HEK293 (cell line): Measurements from ENCODE around the gene PHYKPL.
A peak's percentile ranks its signal among the peaks of the same experiment; 100 is the strongest.

Source experiments
- HOXC10 ChIP-seq: sonication (generic); formaldehyde crosslinking; IDR thresholded peaks from 2 replicates; pipeline ENCODE4 v1.8.1; 2023; ENCODE audit warnings: mild to moderate bottlenecking, missing genetic modification reagents
- SP2 ChIP-seq: fragments of 450-650 bp; formaldehyde crosslinking; IDR thresholded peaks from 2 replicates; pipeline ENCODE4 v1.5.1; 2016; ENCODE audit warnings: missing biosample characterization, missing genetic modification characterization
- ZNF274 ChIP-seq, 2 experiments: fragments of 200-500 bp in 1 of 2; fragments of 450-650 bp in 1 of 2; sonication (Bioruptor generic) in 1 of 2; formaldehyde crosslinking in 1 of 2; IDR thresholded peaks; 2 replicates each; pipeline versions ENCODE4 v1.5.1 to v1.6.1; 2014 to 2016; ENCODE audit warnings: borderline replicate concordance in 1 of 2, inconsistent platforms in 1 of 2, low read length in 1 of 2, missing biosample characterization in 1 of 2, missing genetic modification characterization in 1 of 2
- ZNF530 ChIP-seq: fragments of 450-650 bp; formaldehyde crosslinking; IDR thresholded peaks from 2 replicates; pipeline ENCODE4 v1.5.1; 2016; ENCODE audit warnings: low read depth, missing biosample characterization, missing genetic modification characterization
- ZNF626 ChIP-seq: fragments of 450-650 bp; sonication (Bioruptor Pico); formaldehyde crosslinking; IDR thresholded peaks from 2 replicates; pipeline ENCODE4 v1.5.1; 2018; ENCODE audit warnings: missing biosample characterization, missing genetic modification characterization, inconsistent platforms
- ZNF654 ChIP-seq: fragments of 450-650 bp; formaldehyde crosslinking; IDR thresholded peaks from 2 replicates; pipeline ENCODE4 v1.5.1; 2016; ENCODE audit warnings: low read depth, missing biosample characterization, missing genetic modification characterization
- TF ChIP-seq, protein P1 (sequence below): fragments of 450-650 bp; formaldehyde crosslinking; IDR thresholded peaks from 2 replicates; pipeline ENCODE4 v1.5.1; 2017; ENCODE audit warnings: missing biosample characterization, missing genetic modification characterization
- TF ChIP-seq, protein P2 (sequence below): fragments of 450-650 bp; formaldehyde crosslinking; IDR thresholded peaks from 2 replicates; pipeline ENCODE4 v1.5.1; 2016; ENCODE audit warnings: missing biosample characterization, missing genetic modification characterization
- TF ChIP-seq, protein P3 (sequence below): fragments of 450-650 bp; formaldehyde crosslinking; IDR thresholded peaks from 2 replicates; pipeline ENCODE4 v1.5.1; 2016; ENCODE audit warnings: missing biosample characterization, missing genetic modification characterization, low read depth
- TF ChIP-seq, protein P4 (sequence below): fragments of 450-650 bp; formaldehyde crosslinking; IDR thresholded peaks from 2 replicates; pipeline ENCODE4 v1.5.1; 2016; ENCODE audit warnings: missing biosample characterization, missing genetic modification characterization
- TF ChIP-seq, protein P5 (sequence below): fragments of 450-650 bp; formaldehyde crosslinking; IDR thresholded peaks from 2 replicates; pipeline ENCODE4 v1.5.1; 2016; ENCODE audit warnings: missing biosample characterization, missing genetic modification characterization
- TF ChIP-seq, protein P6 (sequence below): fragments of 450-650 bp; formaldehyde crosslinking; optimal IDR thresholded peaks from 2 replicates; pipeline ENCODE3; 2016; ENCODE audit warnings: missing biosample characterization, mild to moderate bottlenecking, missing genetic modification characterization
- TF ChIP-seq, protein P7 (sequence below): fragments of 450-650 bp; formaldehyde crosslinking; IDR thresholded peaks from 2 replicates; pipeline ENCODE4 v1.5.1; 2017; ENCODE audit warnings: missing biosample characterization, mild to moderate bottlenecking, missing genetic modification characterization, moderate library complexity

DNA sequence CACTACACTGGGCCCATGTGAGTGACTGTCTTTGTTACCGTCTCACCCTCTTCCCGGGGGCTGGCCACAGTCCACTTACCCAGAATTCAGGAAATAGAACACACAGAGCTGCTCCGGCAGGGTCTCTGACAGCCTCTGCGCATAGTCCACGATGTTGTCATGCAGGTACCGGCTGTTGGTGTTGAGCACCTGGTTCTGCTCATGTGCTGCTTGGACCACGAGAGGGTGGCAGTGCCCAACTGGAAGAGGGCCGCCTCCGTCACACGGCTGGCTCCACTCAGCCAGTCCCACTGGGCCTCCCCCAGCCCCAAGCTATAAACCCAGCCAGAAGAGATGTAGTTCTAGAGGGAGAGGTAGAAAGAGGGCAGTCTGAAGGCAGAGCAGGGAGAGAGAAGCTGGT lies 2.7 kb downstream of the PHYKPL start:
- TF ChIP-seq, protein P1, sequence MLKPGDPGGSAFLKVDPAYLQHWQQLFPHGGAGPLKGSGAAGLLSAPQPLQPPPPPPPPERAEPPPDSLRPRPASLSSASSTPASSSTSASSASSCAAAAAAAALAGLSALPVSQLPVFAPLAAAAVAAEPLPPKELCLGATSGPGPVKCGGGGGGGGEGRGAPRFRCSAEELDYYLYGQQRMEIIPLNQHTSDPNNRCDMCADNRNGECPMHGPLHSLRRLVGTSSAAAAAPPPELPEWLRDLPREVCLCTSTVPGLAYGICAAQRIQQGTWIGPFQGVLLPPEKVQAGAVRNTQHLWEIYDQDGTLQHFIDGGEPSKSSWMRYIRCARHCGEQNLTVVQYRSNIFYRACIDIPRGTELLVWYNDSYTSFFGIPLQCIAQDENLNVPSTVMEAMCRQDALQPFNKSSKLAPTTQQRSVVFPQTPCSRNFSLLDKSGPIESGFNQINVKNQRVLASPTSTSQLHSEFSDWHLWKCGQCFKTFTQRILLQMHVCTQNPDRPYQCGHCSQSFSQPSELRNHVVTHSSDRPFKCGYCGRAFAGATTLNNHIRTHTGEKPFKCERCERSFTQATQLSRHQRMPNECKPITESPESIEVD: no peak
- TF ChIP-seq, protein P2, sequence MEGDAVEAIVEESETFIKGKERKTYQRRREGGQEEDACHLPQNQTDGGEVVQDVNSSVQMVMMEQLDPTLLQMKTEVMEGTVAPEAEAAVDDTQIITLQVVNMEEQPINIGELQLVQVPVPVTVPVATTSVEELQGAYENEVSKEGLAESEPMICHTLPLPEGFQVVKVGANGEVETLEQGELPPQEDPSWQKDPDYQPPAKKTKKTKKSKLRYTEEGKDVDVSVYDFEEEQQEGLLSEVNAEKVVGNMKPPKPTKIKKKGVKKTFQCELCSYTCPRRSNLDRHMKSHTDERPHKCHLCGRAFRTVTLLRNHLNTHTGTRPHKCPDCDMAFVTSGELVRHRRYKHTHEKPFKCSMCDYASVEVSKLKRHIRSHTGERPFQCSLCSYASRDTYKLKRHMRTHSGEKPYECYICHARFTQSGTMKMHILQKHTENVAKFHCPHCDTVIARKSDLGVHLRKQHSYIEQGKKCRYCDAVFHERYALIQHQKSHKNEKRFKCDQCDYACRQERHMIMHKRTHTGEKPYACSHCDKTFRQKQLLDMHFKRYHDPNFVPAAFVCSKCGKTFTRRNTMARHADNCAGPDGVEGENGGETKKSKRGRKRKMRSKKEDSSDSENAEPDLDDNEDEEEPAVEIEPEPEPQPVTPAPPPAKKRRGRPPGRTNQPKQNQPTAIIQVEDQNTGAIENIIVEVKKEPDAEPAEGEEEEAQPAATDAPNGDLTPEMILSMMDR (tag by site-specific recombination): no peak
- no peak for TF ChIP-seq ZNF274 (IDR thresholded peaks at IDR 0.05; ENCODE audit: low read length)
- TF ChIP-seq ZNF274 (tag by site-specific recombination; IDR thresholded peaks at IDR 0.05; ENCODE audit: borderline replicate concordance): no peak
- TF ChIP-seq, protein P3, sequence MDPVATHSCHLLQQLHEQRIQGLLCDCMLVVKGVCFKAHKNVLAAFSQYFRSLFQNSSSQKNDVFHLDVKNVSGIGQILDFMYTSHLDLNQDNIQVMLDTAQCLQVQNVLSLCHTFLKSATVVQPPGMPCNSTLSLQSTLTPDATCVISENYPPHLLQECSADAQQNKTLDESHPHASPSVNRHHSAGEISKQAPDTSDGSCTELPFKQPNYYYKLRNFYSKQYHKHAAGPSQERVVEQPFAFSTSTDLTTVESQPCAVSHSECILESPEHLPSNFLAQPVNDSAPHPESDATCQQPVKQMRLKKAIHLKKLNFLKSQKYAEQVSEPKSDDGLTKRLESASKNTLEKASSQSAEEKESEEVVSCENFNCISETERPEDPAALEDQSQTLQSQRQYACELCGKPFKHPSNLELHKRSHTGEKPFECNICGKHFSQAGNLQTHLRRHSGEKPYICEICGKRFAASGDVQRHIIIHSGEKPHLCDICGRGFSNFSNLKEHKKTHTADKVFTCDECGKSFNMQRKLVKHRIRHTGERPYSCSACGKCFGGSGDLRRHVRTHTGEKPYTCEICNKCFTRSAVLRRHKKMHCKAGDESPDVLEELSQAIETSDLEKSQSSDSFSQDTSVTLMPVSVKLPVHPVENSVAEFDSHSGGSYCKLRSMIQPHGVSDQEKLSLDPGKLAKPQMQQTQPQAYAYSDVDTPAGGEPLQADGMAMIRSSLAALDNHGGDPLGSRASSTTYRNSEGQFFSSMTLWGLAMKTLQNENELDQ: no peak
- TF ChIP-seq, protein P4, sequence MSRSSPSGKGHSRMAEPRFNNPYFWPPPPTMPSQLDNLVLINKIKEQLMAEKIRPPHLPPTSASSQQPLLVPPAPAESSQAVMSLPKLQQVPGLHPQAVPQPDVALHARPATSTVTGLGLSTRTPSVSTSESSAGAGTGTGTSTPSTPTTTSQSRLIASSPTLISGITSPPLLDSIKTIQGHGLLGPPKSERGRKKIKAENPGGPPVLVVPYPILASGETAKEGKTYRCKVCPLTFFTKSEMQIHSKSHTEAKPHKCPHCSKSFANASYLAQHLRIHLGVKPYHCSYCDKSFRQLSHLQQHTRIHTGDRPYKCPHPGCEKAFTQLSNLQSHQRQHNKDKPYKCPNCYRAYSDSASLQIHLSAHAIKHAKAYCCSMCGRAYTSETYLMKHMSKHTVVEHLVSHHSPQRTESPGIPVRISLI: no peak
- TF ChIP-seq ZNF626 (tag by site-specific recombination): no peak
- no peak for TF ChIP-seq SP2 (tag by site-specific recombination)
- TF ChIP-seq ZNF530: no peak
- no peak for TF ChIP-seq ZNF654 (tag by site-specific recombination)
- TF ChIP-seq, protein P5, sequence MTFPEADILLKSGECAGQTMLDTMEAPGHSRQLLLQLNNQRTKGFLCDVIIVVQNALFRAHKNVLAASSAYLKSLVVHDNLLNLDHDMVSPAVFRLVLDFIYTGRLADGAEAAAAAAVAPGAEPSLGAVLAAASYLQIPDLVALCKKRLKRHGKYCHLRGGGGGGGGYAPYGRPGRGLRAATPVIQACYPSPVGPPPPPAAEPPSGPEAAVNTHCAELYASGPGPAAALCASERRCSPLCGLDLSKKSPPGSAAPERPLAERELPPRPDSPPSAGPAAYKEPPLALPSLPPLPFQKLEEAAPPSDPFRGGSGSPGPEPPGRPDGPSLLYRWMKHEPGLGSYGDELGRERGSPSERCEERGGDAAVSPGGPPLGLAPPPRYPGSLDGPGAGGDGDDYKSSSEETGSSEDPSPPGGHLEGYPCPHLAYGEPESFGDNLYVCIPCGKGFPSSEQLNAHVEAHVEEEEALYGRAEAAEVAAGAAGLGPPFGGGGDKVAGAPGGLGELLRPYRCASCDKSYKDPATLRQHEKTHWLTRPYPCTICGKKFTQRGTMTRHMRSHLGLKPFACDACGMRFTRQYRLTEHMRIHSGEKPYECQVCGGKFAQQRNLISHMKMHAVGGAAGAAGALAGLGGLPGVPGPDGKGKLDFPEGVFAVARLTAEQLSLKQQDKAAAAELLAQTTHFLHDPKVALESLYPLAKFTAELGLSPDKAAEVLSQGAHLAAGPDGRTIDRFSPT (tag by site-specific recombination): no peak
- TF ChIP-seq, protein P6, sequence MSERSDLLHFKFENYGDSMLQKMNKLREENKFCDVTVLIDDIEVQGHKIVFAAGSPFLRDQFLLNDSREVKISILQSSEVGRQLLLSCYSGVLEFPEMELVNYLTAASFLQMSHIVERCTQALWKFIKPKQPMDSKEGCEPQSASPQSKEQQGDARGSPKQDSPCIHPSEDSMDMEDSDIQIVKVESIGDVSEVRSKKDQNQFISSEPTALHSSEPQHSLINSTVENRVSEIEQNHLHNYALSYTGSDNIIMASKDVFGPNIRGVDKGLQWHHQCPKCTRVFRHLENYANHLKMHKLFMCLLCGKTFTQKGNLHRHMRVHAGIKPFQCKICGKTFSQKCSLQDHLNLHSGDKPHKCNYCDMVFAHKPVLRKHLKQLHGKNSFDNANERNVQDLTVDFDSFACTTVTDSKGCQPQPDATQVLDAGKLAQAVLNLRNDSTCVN (tag by site-specific recombination): peak; percentile 17
- TF ChIP-seq HOXC10 (CRISPR knock-in tag): no peak
- TF ChIP-seq, protein P7, sequence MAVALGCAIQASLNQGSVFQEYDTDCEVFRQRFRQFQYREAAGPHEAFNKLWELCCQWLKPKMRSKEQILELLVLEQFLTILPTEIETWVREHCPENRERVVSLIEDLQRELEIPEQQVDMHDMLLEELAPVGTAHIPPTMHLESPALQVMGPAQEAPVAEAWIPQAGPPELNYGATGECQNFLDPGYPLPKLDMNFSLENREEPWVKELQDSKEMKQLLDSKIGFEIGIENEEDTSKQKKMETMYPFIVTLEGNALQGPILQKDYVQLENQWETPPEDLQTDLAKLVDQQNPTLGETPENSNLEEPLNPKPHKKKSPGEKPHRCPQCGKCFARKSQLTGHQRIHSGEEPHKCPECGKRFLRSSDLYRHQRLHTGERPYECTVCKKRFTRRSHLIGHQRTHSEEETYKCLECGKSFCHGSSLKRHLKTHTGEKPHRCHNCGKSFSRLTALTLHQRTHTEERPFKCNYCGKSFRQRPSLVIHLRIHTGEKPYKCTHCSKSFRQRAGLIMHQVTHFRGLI (tag by site-specific recombination): no peak
